GM18502 (cell line): ENCODE measurements around the gene ELL2.

ENCODE experiments used
- ATAC-seq: cut with Tn5 transposase; IDR thresholded peaks from one replicate; pipeline ENCODE4 v1.9.1; 2021; ENCODE audit warnings: mild to moderate bottlenecking; ENCODE audit not compliant: unreplicated experiment, poor library complexity

Gene ELL2

DNA sequence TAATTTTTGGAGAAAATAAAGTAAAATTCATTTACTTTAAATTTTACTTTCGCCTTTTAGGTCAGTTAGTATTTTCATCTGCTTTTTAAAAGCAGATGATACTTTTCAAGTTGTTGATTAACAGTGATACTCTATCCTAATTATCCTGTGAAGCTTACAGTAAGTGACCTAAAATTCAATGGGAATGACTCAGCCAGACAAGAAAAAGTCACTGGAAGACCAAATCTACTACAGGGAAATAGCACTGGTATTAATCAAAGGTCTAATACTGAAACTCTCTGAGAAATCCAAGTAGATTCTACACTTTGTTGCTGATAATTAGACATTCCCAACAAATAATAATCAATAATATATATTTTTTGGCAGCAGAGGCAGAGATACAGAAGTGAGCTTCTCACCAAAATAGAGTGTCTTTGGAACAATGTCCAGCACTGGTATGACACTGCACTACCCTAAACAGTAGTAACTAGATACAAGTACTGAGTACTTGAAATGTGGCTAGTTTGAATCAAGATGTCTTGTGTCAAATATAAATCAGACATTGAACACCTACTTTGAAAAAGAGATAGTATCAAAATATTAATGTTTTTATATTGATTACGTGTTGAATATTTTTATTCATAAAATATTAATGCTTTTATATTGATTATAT lies 22.8 kb upstream of the ELL2 start:
- no peak for ATAC-seq

- no peak for ATAC-seq
Measured at GRCh38 chr5:95983509-95983908, 21.9 kb upstream of the ELL2 start.

DNA sequence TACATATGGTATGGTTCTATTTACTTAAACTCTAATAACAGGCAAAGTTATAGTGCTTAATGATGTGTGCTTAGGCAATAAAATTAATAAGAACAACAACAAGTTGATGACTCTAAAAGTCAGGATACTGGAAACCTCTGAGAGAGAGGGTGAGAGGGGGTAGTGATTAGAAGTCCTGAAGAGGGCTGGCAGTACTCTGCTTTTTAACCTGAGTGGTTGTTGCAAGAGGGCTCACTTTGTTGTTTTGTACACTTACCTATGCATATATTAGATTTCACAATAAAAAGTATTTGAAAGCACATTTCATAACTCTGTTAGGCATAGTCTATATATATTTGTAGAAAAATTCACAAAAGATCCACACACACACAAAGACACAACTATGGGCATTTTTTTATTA lies 21.4 kb upstream of the ELL2 start:
- ATAC-seq: no peak

- no peak for ATAC-seq
Measured at GRCh38 chr5:95976606-95977005, 15.0 kb upstream of the ELL2 start.

DNA sequence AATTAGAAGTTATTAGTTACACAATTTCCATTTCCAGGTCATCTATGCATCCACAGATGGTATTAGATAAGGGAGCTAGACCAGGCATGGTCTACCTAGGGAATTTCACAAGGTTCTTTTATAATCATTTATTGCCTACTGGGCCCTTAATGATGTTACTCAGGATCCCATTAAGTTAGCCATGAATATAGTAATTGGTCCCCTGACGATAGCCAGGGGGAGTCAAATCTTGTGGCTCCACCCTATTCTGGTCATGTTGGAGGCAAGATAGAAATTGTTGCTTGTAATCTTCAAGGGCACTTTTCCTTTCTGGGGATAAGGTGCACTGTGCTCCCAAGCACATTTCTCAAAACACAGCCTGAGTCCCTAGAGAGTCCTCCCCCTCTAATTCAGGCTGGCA lies 14.1 kb upstream of the ELL2 start:
- ATAC-seq: no peak

DNA sequence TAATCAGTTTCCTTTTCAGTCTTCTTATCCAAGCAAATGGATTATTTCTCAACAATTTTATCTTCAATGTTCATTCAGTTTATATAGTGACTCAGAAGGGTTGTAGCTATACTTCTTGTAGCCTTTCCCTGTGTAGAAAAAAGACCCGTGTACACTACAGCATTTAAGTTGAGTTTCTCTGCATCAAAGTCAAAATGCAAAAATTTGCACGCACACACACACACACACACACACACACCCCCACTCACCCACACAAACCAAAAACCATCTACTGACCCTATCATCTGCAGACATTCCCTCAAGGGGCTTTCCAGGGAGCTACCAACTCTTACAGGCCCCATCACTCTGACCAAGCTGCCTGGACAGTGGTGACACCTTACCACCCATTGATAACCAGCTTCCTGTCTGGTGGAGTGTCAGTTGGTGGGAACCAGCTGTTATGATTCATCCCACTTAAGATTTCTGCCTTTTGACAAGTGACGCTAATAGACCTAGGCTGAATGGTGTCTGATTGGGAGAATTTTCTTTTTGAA lies 12.2 kb upstream of the ELL2 start:
- peak; percentile 99 for ATAC-seq

DNA sequence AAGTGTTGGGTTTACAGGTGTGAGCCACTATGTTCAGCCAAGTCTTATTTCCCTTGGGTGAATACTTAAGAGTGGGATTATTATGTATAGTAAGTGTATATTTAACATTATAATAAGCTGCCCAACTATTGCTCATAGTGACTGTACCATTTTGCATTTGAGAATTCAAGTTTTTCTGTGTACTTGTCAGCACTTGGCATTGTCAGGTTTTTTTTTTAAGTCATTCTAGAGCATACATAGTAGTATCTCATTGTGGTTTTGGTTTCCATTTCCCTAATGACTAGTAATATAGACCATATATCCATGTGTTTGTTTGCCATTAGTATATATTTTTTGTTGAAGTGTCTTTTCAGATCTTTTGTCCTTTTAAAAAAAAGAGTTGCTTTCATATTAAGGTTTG lies 10.5 kb upstream of the ELL2 start:
- no peak for ATAC-seq

DNA sequence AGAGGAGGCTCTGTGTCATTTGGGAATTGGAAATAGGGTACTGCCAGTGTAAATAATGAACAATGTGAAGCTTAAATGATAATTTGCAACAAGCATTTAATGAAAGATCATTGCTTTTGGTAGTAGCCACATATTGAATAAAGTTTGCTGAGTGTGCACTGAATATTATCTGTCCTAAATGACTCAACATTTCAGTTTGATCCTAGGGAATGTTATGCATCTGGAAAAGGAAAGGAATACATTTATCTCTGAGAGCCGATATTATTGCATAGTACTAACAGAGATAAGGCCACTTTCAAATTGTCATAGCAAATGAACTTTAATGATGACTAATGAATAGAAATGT lies 8.7 kb upstream of the ELL2 start:
- no peak for ATAC-seq

DNA sequence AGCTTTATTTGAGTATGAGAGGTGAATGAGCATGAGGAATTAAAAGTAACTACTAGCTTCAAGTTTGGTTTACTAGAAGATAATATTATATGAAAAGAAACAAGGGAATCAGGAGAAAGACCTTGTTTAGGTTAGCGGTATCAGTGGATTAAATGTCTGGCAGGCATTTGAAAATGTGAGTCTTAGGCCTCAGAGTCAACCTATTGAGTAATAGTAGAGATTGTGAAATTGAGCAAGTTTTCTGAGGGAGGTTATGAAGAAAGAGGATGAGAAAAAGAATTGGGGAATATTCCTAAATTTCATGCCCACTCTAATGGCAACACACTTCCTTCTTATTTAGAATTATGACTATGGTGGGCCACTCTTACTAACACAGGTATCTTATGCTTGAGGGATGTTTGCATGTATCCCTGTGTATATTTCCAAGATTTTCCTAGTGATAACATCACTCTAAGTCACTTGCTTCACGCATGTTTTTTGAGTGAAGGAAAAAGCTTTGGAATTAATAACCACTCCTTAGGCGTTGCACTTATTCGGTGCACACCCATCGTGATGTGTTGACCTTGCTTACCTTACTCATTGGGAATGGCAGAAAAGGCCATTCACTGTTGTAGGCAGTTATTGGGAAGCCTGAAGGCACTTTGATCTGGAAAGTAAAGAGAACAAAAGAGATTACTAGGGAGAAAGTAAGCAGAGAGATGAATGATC lies 8.2 kb upstream of the ELL2 start:
- ATAC-seq: no peak

GRCh38 chr5:95969055-95969454 lies 7.4 kb upstream of the ELL2 start:
- ATAC-seq: no peak

- no peak for ATAC-seq
Measured at GRCh38 chr5:95967236-95967635, 5.6 kb upstream of the ELL2 start.

DNA sequence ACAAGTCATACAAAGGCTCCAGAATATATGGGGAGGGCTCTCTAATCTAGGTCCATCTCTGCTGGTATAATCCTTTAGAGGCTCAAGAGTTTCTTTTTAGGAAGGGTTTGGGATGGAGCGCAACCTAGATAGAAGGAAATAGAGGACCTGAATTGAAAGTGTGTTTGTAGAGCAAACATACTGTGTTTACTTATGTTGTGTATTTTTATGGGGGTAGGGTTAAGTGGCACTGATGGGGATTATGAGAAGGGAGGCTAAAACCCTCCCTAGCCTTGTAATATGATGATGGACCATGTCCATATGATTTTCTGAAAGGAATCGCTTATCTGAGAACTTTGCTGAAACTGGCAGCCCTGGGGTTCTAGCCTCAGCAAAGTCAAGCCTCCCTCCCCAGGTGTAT lies 4.4 kb upstream of the ELL2 start:
- ATAC-seq: no peak

GRCh38 chr5:95963650-95964410 lies 2.2 kb upstream of the ELL2 start:
- ATAC-seq: no peak

- ATAC-seq: no peak
Measured at GRCh38 chr5:95962785-95963184, 1.1 kb upstream of the ELL2 start.

- no peak for ATAC-seq
Measured at GRCh38 chr5:95962475-95962773, 773 bp upstream of the ELL2 start.

- peak; percentile 69 for ATAC-seq
Measured at GRCh38 chr5:95960667-95961616, 709 bp downstream of the ELL2 start.

DNA sequence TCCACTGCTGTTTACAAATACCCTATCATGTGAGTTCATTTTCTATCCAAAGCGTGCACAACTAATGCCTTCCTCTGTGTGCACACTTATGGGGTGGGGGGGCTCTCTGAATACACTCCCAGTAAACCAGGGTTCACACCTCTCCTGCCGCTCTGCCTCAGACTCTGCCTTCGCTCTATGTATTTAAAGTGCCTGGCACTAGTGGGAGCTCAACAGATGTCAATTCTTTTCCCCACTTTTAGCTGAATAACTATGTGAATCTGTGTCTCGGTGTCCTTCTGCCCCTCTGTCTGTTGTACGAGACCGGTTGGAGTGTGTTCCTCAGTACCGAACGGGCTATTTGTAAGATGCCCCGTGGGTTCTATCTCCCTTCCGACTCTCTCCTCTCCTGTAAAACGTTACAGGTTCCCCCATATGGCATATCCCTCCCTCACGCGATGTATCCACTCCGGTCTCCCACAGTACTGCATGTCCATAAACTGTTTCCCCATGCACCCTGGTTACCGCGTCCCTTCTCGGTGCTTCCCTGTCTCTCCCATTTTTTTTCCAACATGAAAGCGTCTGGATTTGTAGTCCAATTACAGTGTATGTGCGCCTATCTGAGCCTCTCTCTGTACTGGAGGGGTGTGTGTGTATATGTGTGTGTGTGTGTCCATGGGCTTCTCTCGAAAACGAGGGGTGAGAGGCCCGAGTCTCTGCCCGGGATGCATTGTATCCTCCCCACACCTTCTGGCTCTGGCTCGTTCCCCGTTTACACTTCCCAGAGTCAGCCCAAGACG lies 1.6 kb downstream of the ELL2 start:
- no peak for ATAC-seq

DNA sequence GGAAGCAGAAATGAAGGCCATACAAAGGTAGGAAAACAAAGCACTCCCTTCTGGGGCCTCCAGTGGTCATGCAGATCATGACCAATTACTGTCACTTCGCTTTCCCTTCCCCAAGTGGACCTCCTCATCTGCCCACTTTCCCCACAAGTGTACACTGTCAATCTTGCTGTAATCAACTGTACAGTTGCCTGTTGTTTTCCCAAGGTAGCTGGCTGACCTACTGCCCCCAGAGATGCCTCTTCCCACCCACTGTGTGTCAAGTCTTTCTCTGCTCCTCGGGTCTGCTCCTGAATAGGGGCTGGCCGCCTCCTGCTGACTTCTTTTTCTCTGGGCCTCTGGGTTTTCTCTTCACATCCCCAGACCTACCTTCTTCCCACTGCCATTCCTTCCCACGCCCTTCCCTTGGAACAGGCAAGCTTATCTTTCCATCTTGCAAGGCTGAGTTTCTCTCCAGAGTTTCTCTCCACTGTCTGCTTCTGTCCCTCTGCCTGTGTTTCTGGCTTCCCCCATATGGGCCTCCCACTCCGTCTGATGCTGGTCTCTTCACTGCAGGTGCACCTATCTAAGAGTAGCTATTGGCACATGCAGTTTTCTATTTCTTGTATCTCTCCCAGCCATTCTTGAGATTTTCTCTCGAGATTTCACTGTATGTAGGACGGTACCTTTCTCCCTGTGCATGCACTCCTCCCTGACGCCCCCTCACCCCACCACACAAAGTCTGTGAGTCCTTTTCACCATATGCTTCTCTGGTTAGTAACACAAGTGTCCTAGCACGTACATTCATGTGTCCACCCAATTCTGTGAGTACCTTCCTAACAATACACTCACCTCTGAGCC lies 2.4 kb downstream of the ELL2 start:
- ATAC-seq: no peak
